HepG2 (cell line): ENCODE results near the gene RCOR1. TPM values are rescaled to one million over a fixed set of nuclear protein-coding genes. Genes with fewer than 3 reads are reported as not detected.

Experiments used
- AKAP8 ChIP-seq: sonication (generic); formaldehyde crosslinking; IDR thresholded peaks from 2 replicates; pipeline ENCODE4 v1.5.1; 2020; ENCODE audit warnings: mild to moderate bottlenecking, missing genetic modification reagents
- ATRX ChIP-seq: sonication (generic); formaldehyde crosslinking; IDR thresholded peaks from 2 replicates; pipeline ENCODE4 v1.4.0; 2020; ENCODE audit warnings: missing genetic modification reagents, borderline replicate concordance
- MYC ChIP-seq: sonication (generic); formaldehyde crosslinking; IDR thresholded peaks from 2 replicates; pipeline ENCODE4 v1.9.0; 2021; ENCODE audit warnings: missing genetic modification reagents, borderline replicate concordance
- MYNN ChIP-seq: sonication (generic); formaldehyde crosslinking; IDR thresholded peaks from 2 replicates; pipeline ENCODE4 v1.4.0; 2020; ENCODE audit warnings: mild to moderate bottlenecking, low read depth, missing genetic modification reagents
- RCOR2 ChIP-seq: IDR thresholded peaks from 2 replicates; pipeline ENCODE4 v1.6.1; 2016; ENCODE audit warnings: missing biosample characterization, missing genetic modification reagents
- RXRA ChIP-seq: sonication (generic); formaldehyde crosslinking; IDR thresholded peaks from 2 replicates; pipeline ENCODE4 v1.5.1; 2020; ENCODE audit warnings: missing genetic modification reagents
- SP5 ChIP-seq: IDR thresholded peaks from 2 replicates; pipeline ENCODE4 v1.6.1; 2016; ENCODE audit warnings: low read depth, borderline replicate concordance
- TBX2 ChIP-seq: sonication (generic); formaldehyde crosslinking; IDR thresholded peaks from 2 replicates; pipeline ENCODE4 v1.5.0; 2020; ENCODE audit warnings: missing genetic modification reagents, mild to moderate bottlenecking, borderline replicate concordance
- XRCC5 ChIP-seq: fragments of 200-400 bp; formaldehyde crosslinking; optimal IDR thresholded peaks from 2 replicates; pipeline ENCODE3; 2017; ENCODE audit warnings: mild to moderate bottlenecking, low read length
- ZBTB20 ChIP-seq: sonication (generic); formaldehyde crosslinking; IDR thresholded peaks from 2 replicates; pipeline ENCODE4 v1.8.1; 2023; ENCODE audit warnings: missing genetic modification reagents, low read depth, mild to moderate bottlenecking, borderline replicate concordance
- ZFX ChIP-seq: sonication (generic); formaldehyde crosslinking; IDR thresholded peaks from 2 replicates; pipeline ENCODE4 v1.4.0; 2020; ENCODE audit warnings: mild to moderate bottlenecking, low read depth, missing genetic modification reagents, moderate library complexity
- ZKSCAN5 ChIP-seq: sonication (generic); formaldehyde crosslinking; IDR thresholded peaks from 2 replicates; pipeline ENCODE4 v1.5.1; 2020; ENCODE audit warnings: mild to moderate bottlenecking, missing genetic modification reagents
- ZNF777 ChIP-seq: sonication (generic); formaldehyde crosslinking; IDR thresholded peaks from 2 replicates; pipeline ENCODE4 v1.4.0; 2020; ENCODE audit warnings: missing genetic modification reagents
- polyA plus RNA-seq, 8 experiments: library from polyadenylated mRNA; depleted of rRNA in 3 of 8; stranded (reverse) in 7 of 8; unstranded in 1 of 8; fragments of >200 nt; fragmentation: Illumina TruSeq in 4 of 8; extraction: Trizol in 4 of 8; gene quantifications; 2 replicates each; pipeline versions ENCODE4 v1.2.1 to v1.2.3, GENCODE V29; 2011 to 2016; ENCODE audit warnings: low read depth in 4 of 8, missing spikeins in 1 of 8, mixed read lengths in 1 of 8; ENCODE audit not compliant: insufficient read depth in 1 of 8
- total RNA-seq, 5 experiments: library from RNA; depleted of rRNA; stranded (reverse); fragments of >200 nt; fragmentation: Illumina TruSeq; extraction: Trizol; gene quantifications; 2 replicates each; pipeline ENCODE4 v1.2.3, GENCODE V29; 2016; ENCODE audit warnings: low read depth in 1 of 5
- TF ChIP-seq, protein P1 (sequence below): sonication (generic); formaldehyde crosslinking; IDR thresholded peaks from 2 replicates; pipeline ENCODE4 v1.4.0; 2020; ENCODE audit warnings: missing genetic modification reagents, borderline replicate concordance
- TF ChIP-seq, protein P2 (sequence below): sonication (generic); formaldehyde crosslinking; IDR thresholded peaks from 2 replicates; pipeline ENCODE4 v1.5.0; 2020; ENCODE audit warnings: missing genetic modification reagents
- TF ChIP-seq, protein P3 (sequence below): sonication (generic); formaldehyde crosslinking; IDR thresholded peaks from 2 replicates; pipeline ENCODE4 v1.4.0; 2020; ENCODE audit warnings: missing genetic modification reagents
- TF ChIP-seq, protein P4 (sequence below), 2 experiments: sonication (generic) in 1 of 2; formaldehyde crosslinking in 1 of 2; IDR thresholded peaks; 2 replicates each; pipeline versions ENCODE4 v1.4.0 to v1.6.1; 2018 to 2020; ENCODE audit warnings: missing genetic modification reagents in 2 of 2, borderline replicate concordance in 1 of 2, low read depth in 1 of 2, mild to moderate bottlenecking in 1 of 2, missing biosample characterization in 1 of 2
- TF ChIP-seq, protein P5 (sequence below): sonication (generic); formaldehyde crosslinking; IDR thresholded peaks from 2 replicates; pipeline ENCODE4 v1.4.0; 2020; ENCODE audit warnings: missing genetic modification reagents

The RCOR1 gene
- total and polyA plus RNA-seq, 2 of the 13 experiments (the other 11 are each of a cell fraction or from before 2014, with no cell fraction given), result 10.2 to 11.1 TPM

DNA sequence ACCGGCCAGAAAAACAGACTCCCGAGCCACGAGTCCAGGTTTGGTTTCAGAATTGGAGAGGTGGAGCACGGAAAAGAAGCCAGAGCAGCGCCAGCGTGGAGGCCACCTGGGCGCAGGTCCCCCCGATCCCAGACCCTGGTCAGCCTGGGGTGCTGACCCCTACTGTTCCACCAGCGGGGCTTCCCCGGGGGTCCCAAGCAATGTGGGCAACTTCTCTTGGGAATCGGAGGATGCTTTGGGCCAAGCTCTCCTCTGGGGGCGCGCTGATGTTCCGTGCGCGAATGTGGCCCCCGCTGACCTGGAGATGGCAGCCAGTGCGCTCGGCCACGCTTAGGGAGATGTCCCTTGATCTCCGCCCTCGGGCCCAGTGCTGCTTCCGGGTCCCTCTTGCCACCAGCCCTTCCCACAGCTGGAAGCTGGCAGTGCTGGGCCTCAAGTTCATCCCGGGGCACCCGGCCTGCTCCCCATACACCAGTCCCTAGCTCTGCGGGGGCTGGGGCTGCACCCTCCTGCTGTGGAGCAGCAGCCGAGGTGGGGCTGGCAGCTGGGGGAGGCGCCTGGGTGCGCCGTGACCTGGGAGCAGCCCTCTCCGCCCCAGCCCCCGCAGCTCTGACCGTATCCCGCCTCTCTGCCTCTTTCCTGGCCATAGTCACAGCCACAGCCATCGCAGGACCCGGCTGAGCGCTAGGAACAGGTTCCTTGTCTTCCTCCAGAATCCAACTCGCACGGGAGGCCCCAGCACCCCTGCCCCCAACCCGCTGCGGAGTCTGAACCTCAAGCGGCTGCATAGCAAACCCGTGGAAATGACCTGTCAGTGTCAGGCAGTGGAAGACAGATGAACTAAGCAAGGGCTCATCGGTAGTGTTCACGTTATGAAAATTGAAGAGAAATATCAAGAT is 91.2 kb downstream of the RCOR1 start (continued):
- TF ChIP-seq, protein P1, sequence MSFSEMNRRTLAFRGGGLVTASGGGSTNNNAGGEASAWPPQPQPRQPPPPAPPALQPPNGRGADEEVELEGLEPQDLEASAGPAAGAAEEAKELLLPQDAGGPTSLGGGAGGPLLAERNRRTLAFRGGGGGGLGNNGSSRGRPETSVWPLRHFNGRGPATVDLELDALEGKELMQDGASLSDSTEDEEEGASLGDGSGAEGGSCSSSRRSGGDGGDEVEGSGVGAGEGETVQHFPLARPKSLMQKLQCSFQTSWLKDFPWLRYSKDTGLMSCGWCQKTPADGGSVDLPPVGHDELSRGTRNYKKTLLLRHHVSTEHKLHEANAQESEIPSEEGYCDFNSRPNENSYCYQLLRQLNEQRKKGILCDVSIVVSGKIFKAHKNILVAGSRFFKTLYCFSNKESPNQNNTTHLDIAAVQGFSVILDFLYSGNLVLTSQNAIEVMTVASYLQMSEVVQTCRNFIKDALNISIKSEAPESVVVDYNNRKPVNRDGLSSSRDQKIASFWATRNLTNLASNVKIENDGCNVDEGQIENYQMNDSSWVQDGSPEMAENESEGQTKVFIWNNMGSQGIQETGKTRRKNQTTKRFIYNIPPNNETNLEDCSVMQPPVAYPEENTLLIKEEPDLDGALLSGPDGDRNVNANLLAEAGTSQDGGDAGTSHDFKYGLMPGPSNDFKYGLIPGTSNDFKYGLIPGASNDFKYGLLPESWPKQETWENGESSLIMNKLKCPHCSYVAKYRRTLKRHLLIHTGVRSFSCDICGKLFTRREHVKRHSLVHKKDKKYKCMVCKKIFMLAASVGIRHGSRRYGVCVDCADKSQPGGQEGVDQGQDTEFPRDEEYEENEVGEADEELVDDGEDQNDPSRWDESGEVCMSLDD (CRISPR knock-in tag), result peak; percentile 26
- TF ChIP-seq ZKSCAN5 (CRISPR knock-in tag) (0 out of 2 replicates have a peak, but pooled peaks have one; percentile 51), ZNF777 (CRISPR knock-in tag) (no peak), XRCC5 (peak; percentile 35), ZFX (peak; percentile 95), AKAP8 (CRISPR knock-in tag) (0 out of 2 replicates have a peak, but pooled peaks have one; percentile 29), ATRX (CRISPR knock-in tag) (no peak), MYNN (no peak; the same call in 1 of the 2 replicates), ZBTB20 (CRISPR knock-in tag) (no peak), RCOR2 (CRISPR knock-in tag) (peak; percentile 25; the same call in 1 of the 2 replicates), MYC (peak; percentile 58; the same call in 1 of the 2 replicates), SP5 (CRISPR knock-in tag) (peak; percentile 14; the same call in 1 of the 2 replicates), RXRA (peak; percentile 94), TBX2 (CRISPR knock-in tag) (peak; percentile 45; the same call in 1 of the 2 replicates)
- TF ChIP-seq, protein P2, sequence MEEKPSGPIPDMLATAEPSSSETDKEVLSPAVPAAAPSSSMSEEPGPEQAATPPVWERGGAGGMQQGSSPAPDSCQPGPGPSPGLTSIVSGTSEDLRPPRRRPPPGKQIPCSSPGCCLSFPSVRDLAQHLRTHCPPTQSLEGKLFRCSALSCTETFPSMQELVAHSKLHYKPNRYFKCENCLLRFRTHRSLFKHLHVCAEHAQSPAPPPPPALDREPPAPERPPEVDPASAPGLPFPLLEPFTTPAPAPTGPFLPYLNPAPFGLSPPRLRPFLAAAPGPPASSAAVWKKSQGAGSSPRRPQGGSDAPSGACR (CRISPR knock-in tag), result peak; percentile 76; the same call in 1 of the 2 replicates
- TF ChIP-seq, protein P3, sequence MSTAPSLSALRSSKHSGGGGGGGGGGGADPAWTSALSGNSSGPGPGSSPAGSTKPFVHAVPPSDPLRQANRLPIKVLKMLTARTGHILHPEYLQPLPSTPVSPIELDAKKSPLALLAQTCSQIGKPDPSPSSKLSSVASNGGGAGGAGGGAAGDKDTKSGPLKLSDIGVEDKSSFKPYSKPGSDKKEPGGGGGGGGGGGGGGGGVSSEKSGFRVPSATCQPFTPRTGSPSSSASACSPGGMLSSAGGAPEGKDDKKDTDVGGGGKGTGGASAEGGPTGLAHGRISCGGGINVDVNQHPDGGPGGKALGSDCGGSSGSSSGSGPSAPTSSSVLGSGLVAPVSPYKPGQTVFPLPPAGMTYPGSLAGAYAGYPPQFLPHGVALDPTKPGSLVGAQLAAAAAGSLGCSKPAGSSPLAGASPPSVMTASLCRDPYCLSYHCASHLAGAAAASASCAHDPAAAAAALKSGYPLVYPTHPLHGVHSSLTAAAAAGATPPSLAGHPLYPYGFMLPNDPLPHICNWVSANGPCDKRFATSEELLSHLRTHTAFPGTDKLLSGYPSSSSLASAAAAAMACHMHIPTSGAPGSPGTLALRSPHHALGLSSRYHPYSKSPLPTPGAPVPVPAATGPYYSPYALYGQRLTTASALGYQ (CRISPR knock-in tag), result 0 out of 2 replicates have a peak, but pooled peaks have one; percentile 41
- TF ChIP-seq, protein P4, sequence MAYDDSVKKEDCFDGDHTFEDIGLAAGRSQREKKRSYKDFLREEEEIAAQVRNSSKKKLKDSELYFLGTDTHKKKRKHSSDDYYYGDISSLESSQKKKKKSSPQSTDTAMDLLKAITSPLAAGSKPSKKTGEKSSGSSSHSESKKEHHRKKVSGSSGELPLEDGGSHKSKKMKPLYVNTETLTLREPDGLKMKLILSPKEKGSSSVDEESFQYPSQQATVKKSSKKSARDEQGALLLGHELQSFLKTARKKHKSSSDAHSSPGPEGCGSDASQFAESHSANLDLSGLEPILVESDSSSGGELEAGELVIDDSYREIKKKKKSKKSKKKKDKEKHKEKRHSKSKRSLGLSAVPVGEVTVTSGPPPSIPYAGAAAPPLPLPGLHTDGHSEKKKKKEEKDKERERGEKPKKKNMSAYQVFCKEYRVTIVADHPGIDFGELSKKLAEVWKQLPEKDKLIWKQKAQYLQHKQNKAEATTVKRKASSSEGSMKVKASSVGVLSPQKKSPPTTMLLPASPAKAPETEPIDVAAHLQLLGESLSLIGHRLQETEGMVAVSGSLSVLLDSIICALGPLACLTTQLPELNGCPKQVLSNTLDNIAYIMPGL (CRISPR knock-in tag; IDR thresholded peaks at IDR 0.05; ENCODE audit: borderline replicate concordance in 1 of 2, low read depth in 1 of 2), result peak; percentile 82 to 91
- TF ChIP-seq, protein P5, sequence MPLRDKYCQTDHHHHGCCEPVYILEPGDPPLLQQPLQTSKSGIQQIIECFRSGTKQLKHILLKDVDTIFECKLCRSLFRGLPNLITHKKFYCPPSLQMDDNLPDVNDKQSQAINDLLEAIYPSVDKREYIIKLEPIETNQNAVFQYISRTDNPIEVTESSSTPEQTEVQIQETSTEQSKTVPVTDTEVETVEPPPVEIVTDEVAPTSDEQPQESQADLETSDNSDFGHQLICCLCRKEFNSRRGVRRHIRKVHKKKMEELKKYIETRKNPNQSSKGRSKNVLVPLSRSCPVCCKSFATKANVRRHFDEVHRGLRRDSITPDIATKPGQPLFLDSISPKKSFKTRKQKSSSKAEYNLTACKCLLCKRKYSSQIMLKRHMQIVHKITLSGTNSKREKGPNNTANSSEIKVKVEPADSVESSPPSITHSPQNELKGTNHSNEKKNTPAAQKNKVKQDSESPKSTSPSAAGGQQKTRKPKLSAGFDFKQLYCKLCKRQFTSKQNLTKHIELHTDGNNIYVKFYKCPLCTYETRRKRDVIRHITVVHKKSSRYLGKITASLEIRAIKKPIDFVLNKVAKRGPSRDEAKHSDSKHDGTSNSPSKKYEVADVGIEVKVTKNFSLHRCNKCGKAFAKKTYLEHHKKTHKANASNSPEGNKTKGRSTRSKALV, result peak; percentile 96
